Measurements from ENCODE around the gene RASSF4.

GRCh38 chr10:44935201-44935965 is 24.2 kb upstream of the RASSF4 start:
- TF ChIP-seq POLR2A (IDR thresholded peaks at IDR 0.05) = no peak
- TF ChIP-seq CTCF (IDR thresholded peaks at IDR 0.05) = no peak

Measured in esophagus squamous epithelium (tissue), 4 donors.